Osteoblast (primary cell): ENCODE measurements around the gene GGTLC1. TPM values are rescaled to one million over a fixed set of nuclear protein-coding genes. Genes with fewer than 3 reads are reported as not detected.

Source experiments
- DNase-seq: peaks from one replicate; pipeline ENCODE4 v3.0.0; 2011; ENCODE audit warnings: low spot score, mixed read lengths; ENCODE audit not compliant: insufficient read length; ENCODE audit errors: missing footprints
- H2AFZ ChIP-seq: 2 replicates; pipeline ENCODE4 v1.6.0; 2011; ENCODE audit warnings: mild to moderate bottlenecking, low read length
- H3K27ac ChIP-seq: 2 replicates; pipeline ENCODE4 v1.5.1; 2011; ENCODE audit warnings: mild to moderate bottlenecking, low read depth, low read length, moderate library complexity
- H3K27me3 ChIP-seq: 2 replicates; pipeline ENCODE4 v1.6.0; 2012; ENCODE audit warnings: mild to moderate bottlenecking, control low read depth, inconsistent platforms, low read length, moderate library complexity; ENCODE audit not compliant: insufficient read depth
- H3K36me3 ChIP-seq: 2 replicates; pipeline ENCODE4 v1.5.1; 2011; ENCODE audit warnings: mild to moderate bottlenecking, low read length, control low read depth, moderate library complexity; ENCODE audit not compliant: insufficient read depth
- H3K4me1 ChIP-seq: 2 replicates; pipeline ENCODE4 v1.5.1; 2011; ENCODE audit warnings: mild to moderate bottlenecking, low read length, control low read depth, moderate library complexity; ENCODE audit not compliant: insufficient read depth
- H3K4me2 ChIP-seq: 2 replicates; pipeline ENCODE4 v1.6.0; 2011; ENCODE audit warnings: mild to moderate bottlenecking, low read length; ENCODE audit not compliant: insufficient read depth
- H3K4me3 ChIP-seq: fragments of 200-600 bp; sonication (generic); 3 replicates; pipeline ENCODE4 v1.5.1; 2012; ENCODE audit warnings: mild to moderate bottlenecking, low read length, inconsistent platforms; ENCODE audit not compliant: insufficient read depth
- H3K79me2 ChIP-seq: 2 replicates; pipeline ENCODE4 v1.6.0; 2012; ENCODE audit warnings: mild to moderate bottlenecking, low read length, control low read depth, inconsistent platforms; ENCODE audit not compliant: insufficient read depth
- H3K9me3 ChIP-seq: 2 replicates; pipeline ENCODE4 v1.5.1; 2011; ENCODE audit warnings: low read depth, low read length, control low read depth
- H4K20me1 ChIP-seq: 2 replicates; pipeline ENCODE4 v1.6.0; 2012; ENCODE audit warnings: mild to moderate bottlenecking, low read length, control low read depth; ENCODE audit not compliant: insufficient read depth
- CTCF ChIP-seq: IDR thresholded peaks from 2 replicates; pipeline ENCODE4 v1.5.1; 2011; ENCODE audit warnings: mild to moderate bottlenecking, low read depth, low read length, moderate library complexity; ENCODE audit errors: extremely low read depth
- small RNA-seq: library from RNA; depleted of rRNA; stranded (forward); fragments of <200 nt; gene quantifications from one replicate; pipeline ENCODE3, GENCODE V24; 2012
- total RNA-seq: library from RNA; depleted of rRNA; stranded (reverse); fragments of >200 nt; gene quantifications from 2 replicates; pipeline ENCODE4 v1.2.3, GENCODE V29; 2012

The GGTLC1 gene
- total RNA-seq, 1 donor: not detected

- Histone ChIP-seq H3K27me3 (peaks cover 5% of the 10 kb centered on the region), H3K36me3 (no peaks in the 10 kb centered on the region), H2AFZ (no peak overlapping the region), H3K79me2 (no peaks in the 10 kb centered on the region), H3K9me3 (no peaks in the 10 kb centered on the region), H4K20me1 (no peaks in the 10 kb centered on the region), H3K27ac (no peak overlapping the region), H3K4me1 (no peaks in the 10 kb centered on the region), H3K4me3 (no peak overlapping the region), H3K4me2 (no peak overlapping the region)
- DNase-seq: no peak
- TF ChIP-seq CTCF: no peak
Measured at GRCh38 chr20:23939063-23939462, 49.5 kb downstream of the GGTLC1 start.

- no peak overlapping the region for H3K4me3 ChIP-seq
- no peak overlapping the region for H3K27ac ChIP-seq
- H3K9me3 ChIP-seq: no peaks in the 10 kb centered on the region
- H3K27me3 ChIP-seq: peaks cover 5% of the 10 kb centered on the region
- no peaks in the 10 kb centered on the region for H4K20me1 ChIP-seq
- DNase-seq: no peak
- no peaks in the 10 kb centered on the region for H3K4me1 ChIP-seq
- no peaks in the 10 kb centered on the region for H3K79me2 ChIP-seq
- no peaks in the 10 kb centered on the region for H3K36me3 ChIP-seq
- no peak overlapping the region for H2AFZ ChIP-seq
- H3K4me2 ChIP-seq: no peak overlapping the region
- TF ChIP-seq CTCF: no peak
Measured at GRCh38 chr20:23938118-23938438, 50.5 kb downstream of the GGTLC1 start.

GRCh38 chr20:23937303-23938117 lies 51.1 kb downstream of the GGTLC1 start:
- Histone ChIP-seq H4K20me1 (no peaks in the 10 kb centered on the region), H3K27me3 (peaks cover 5% of the 10 kb centered on the region)
- peak; percentile 86 for DNase-seq

More at GRCh38 chr20:23937303-23938117, 51.1 kb downstream of the GGTLC1 start:
- H3K27ac ChIP-seq: no peak overlapping the region
- H3K9me3 ChIP-seq: no peaks in the 10 kb centered on the region
- H3K36me3 ChIP-seq: no peaks in the 10 kb centered on the region
- no peak overlapping the region for H2AFZ ChIP-seq
- no peak overlapping the region for H3K4me3 ChIP-seq
- no peak overlapping the region for H3K4me2 ChIP-seq
- no peaks in the 10 kb centered on the region for H3K4me1 ChIP-seq
- H3K79me2 ChIP-seq: no peaks in the 10 kb centered on the region
- peak; percentile 78 for TF ChIP-seq CTCF

Small RNA genes lying within 50 kb of the gene (small RNA-seq; reads per million reads assigned to genes)
- gene AL133466.1: not detected

Other genes with a start within 250 kb of the GGTLC1 start
- gene CST1, start 237.8 kb downstream of the GGTLC1 start, total RNA-seq: not detected in 2 replicates
- gene CST2, start 162.1 kb downstream of the GGTLC1 start, total RNA-seq: not detected in 2 replicates
- not detected in 2 replicates for gene CST5, start 109.0 kb downstream of the GGTLC1 start, total RNA-seq